GM12878 (cell line): ENCODE data around the gene MORC3.

Source experiments
- CEBPB ChIP-seq, 2 experiments: fragments of 150-350 bp in 1 of 2; IDR thresholded peaks; 2 replicates each; pipeline ENCODE4 v1.6.1; 2012 to 2014; ENCODE audit warnings: low read depth in 2 of 2, low read length in 2 of 2, borderline replicate concordance in 1 of 2, inconsistent platforms in 1 of 2
- CHD4 ChIP-seq: fragments of 200-600 bp; sonication (generic); IDR thresholded peaks from 2 replicates; pipeline ENCODE4 v1.6.1; 2016; ENCODE audit warnings: mild to moderate bottlenecking
- CREB1 ChIP-seq: IDR thresholded peaks from 2 replicates; pipeline ENCODE4 v1.6.1; 2012; ENCODE audit warnings: low read depth, mild to moderate bottlenecking, inconsistent platforms
- ESRRA ChIP-seq: IDR thresholded peaks from 2 replicates; pipeline ENCODE4 v1.6.1; 2012; ENCODE audit warnings: mild to moderate bottlenecking, low read length, improper control_type of control experiment
- GABPA ChIP-seq: IDR thresholded peaks from 2 replicates; pipeline ENCODE4 v1.6.1; 2014; ENCODE audit warnings: antibody characterized with exemption, low read depth, mild to moderate bottlenecking, inconsistent platforms
- RCOR1 ChIP-seq: conservative IDR thresholded peaks from 2 replicates; pipeline ENCODE4 v1.6.1; 2012; ENCODE audit warnings: low read depth, low read length, improper control_type of control experiment
- TF ChIP-seq, protein P1 (sequence below): IDR thresholded peaks from 2 replicates; pipeline ENCODE4 v1.6.1; 2012; ENCODE audit warnings: low read depth, low read length, improper control_type of control experiment

DNA sequence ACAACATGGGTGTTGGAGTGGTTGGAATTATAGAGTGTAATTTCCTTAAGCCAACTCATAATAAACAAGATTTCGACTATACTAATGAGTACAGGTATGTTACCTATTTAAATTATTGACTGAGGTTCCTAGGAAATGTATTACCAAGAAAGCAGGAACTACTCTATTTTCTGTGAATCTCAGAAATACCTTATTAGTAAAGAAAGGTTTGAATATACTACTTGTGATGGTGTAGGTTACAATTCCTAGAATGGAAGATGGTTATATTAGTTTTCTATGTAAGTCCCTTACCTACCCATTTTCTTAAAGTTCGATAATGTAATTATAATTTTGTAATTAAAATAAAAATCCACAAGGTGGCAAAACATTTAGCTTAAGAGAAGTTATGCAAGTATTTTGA is 29.3 kb downstream of the MORC3 start:
- TF ChIP-seq, protein P1, sequence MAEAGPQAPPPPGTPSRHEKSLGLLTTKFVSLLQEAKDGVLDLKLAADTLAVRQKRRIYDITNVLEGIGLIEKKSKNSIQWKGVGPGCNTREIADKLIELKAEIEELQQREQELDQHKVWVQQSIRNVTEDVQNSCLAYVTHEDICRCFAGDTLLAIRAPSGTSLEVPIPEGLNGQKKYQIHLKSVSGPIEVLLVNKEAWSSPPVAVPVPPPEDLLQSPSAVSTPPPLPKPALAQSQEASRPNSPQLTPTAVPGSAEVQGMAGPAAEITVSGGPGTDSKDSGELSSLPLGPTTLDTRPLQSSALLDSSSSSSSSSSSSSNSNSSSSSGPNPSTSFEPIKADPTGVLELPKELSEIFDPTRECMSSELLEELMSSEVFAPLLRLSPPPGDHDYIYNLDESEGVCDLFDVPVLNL: no peak
- TF ChIP-seq GABPA (no peak), CHD4 (no peak), RCOR1 (no peak), ESRRA (no peak), CREB1 (no peak), CEBPB (IDR thresholded peaks at IDR 0.05; ENCODE audit: borderline replicate concordance in 1 of 2, low read depth in 2 of 2, low read length in 2 of 2) (no peak)
